Uterus (tissue), 2 donors: Measurements from ENCODE around the gene STK32C.

ENCODE experiments used
- POLR2A ChIP-seq, 2 donors: fragments of 450-650 bp; IDR thresholded peaks; one replicate each; pipeline ENCODE4 v1.6.1; 2016; ENCODE audit warnings: antibody characterized with exemption in 2 of 2, mild to moderate bottlenecking in 1 of 2, moderate library complexity in 1 of 2
- TF ChIP-seq, protein P1 (sequence below), 4 experiments: fragments of 200-600 bp in 2 of 4; fragments of 450-650 bp in 2 of 4; sonication (generic) in 2 of 4; IDR thresholded peaks; one replicate each; pipeline ENCODE4 v1.5.1; 2016 to 2019; ENCODE audit warnings: antibody characterized with exemption in 4 of 4, mild to moderate bottlenecking in 2 of 4, moderate library complexity in 1 of 4

DNA sequence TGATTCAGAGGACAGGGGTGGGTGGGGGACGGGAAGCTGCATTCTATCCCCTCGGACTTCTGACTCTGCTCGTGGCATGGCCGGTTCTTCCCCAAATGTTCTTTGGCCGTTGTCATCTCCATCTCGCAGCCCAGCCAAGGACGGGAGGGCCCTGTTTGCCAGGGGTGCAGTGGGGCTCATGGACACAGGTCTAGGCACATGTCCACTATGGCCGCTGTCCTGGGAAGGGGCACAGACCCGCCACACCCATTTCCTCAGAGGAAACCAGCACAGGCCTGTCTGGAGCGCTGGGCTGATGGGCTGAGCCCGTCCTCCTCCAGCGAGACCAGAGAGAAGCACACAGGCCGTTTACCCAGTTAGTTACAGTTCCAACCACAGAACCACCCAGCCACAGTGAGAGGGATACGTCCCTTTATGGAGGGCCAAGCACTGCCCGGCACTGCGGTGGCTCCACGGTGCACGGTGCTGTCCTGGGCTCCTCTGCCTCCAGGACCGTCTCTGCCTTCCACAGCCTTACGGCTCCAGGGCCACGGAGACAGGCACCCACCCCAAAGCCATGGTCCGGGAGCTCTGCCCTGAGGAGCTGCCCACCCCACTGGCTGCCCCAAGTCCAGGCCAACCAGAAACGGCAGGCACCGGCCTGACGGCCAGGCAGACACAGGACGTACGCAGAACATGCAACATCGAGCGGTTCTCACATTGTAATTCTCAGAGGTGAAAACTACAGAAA lies 100.8 kb downstream of the STK32C start:
- TF ChIP-seq POLR2A (IDR thresholded peaks at IDR 0.05) = no peak
- TF ChIP-seq, protein P1, sequence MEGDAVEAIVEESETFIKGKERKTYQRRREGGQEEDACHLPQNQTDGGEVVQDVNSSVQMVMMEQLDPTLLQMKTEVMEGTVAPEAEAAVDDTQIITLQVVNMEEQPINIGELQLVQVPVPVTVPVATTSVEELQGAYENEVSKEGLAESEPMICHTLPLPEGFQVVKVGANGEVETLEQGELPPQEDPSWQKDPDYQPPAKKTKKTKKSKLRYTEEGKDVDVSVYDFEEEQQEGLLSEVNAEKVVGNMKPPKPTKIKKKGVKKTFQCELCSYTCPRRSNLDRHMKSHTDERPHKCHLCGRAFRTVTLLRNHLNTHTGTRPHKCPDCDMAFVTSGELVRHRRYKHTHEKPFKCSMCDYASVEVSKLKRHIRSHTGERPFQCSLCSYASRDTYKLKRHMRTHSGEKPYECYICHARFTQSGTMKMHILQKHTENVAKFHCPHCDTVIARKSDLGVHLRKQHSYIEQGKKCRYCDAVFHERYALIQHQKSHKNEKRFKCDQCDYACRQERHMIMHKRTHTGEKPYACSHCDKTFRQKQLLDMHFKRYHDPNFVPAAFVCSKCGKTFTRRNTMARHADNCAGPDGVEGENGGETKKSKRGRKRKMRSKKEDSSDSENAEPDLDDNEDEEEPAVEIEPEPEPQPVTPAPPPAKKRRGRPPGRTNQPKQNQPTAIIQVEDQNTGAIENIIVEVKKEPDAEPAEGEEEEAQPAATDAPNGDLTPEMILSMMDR (IDR thresholded peaks at IDR 0.05) = no peak
